Forelimb muscle (tissue), 1 donor: ENCODE results near the gene IAPP. TPM values are rescaled to one million over a fixed set of nuclear protein-coding genes. Genes with fewer than 3 reads are reported as not detected.
"Not testable (repeated sequence)": the region's sequence is repeated elsewhere in the genome, so short reads cannot be mapped to it uniquely, and the experiment has no call there.

Source experiments
- DNase-seq: peaks from one replicate; pipeline ENCODE4 v3.0.0-alpha.2; 2013; ENCODE audit warnings: low read depth
- polyA plus RNA-seq: library from polyadenylated mRNA; unstranded; fragments of 120-200 nt; gene quantifications from one replicate; pipeline ENCODE4 v1.2.1, GENCODE V29; 2013; ENCODE audit not compliant: insufficient read length

Gene IAPP
- polyA plus RNA-seq: not detected

DNA sequence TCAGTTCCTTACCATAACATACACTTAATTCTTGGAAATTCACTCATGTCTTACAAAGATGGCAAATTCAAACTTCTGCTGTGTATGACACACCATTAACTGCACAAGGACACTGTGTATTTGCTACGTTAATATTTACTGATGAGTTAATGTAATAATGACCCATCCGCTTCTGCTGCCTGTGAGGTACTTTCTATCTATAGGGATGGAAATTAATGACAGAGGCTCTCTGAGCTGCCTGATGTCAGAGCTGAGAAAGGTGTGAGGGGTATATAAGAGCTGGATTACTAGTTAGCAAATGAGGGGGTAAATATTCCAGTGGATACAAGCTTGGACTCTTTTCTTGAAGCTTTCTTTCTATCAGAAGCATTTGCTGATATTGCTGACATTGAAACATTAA is at the start of gene IAPP:
TSS of gene IAPP (plus strand) at position 301 of the 400 bp plus-strand sequence. CDS start 450 bp downstream, outside the sequence.
- DNase-seq: no peak

DNA sequence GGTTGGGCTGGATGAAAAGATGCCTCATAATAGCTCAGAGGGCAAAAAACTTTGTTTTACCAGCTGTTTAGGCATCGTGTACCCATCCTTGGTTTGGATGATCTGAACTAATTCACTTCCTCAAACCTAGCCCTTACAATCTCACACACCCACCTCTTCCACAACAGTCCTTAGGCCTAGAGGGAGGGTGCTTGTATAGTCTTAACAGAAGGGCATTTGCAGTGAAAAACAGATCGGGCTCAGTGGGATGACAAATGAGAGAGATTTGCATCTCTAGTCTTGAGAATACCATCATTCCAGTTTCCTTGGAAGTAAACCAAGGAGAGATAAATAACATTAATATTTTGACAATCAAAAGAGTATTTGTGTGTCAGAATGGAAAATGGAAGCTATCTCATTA is 49.0 kb upstream of the IAPP start:
- no peak for DNase-seq

DNA sequence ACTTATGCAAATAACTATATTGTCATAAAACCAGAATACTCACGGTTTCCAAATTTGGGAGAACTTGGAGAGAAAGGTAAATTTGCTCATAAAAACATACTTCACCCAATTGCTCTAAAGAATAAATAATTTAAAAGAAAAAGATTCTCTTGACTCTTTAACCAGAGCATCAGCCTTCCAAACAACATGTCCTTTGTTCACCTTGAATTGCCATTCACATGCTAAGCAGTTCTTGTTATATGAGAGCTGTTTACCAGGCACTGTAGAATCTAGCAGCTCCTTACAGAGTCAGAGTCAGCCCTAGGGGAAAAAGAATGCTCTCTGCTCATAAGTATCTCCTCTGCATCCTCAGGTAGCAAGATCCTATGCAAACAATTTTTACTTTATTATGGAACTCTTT is 48.2 kb upstream of the IAPP start:
- DNase-seq: no peak

DNA sequence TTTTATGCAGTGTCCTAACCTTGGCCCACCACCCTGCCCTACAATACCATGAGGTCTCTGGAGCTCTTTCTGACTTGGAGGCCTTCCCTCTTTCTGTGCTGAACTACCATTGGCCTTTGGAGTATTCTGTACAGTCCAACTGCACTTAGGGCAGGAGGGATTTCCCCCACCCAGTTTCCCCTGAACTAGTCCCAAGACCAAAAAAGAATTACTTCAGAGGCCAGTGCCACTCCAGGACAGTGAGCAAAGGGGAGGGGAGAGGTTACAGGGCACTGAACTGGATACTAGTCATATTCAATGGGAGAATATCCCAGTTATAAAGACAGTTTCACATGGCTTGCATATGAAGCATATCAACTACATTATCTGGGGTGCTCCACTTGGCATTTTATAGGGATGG is 44.1 kb upstream of the IAPP start:
- DNase-seq: no peak

DNA sequence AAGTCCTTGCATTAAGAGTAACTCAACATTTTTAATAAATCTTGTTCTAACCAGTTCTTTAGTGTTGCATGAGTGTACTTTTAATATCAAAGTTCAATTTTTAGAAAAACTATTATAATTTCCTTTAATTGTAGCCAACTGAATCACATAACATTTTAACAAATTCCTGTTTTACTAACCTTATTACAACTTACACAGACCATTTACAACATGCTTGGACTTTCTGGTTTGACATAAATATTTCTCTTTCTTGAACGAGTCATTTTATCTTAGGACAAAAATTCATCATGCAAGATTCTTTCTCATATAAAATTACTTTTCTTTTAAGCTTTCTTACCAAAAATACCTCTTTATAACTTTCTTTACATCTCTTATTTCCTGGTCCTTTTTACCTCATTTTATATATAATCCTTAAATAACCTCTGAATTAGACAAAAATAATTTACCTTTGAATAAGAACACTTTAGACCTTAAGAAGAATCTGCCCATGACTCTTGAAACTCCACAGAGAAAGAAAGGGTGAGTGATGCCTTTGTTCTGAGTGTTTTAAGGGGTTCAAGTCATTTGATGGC is 41.9 kb upstream of the IAPP start:
- no peak for DNase-seq

GRCh38 chr12:21334771-21335325 is 37.9 kb upstream of the IAPP start, which contains the start of gene SLCO1A2:
Gene SLCO1A2, minus strand, starts transcription at chr12:21334917. Its CDS starts 270 bp downstream, at chr12:21334647.
- DNase-seq: no peak

DNA sequence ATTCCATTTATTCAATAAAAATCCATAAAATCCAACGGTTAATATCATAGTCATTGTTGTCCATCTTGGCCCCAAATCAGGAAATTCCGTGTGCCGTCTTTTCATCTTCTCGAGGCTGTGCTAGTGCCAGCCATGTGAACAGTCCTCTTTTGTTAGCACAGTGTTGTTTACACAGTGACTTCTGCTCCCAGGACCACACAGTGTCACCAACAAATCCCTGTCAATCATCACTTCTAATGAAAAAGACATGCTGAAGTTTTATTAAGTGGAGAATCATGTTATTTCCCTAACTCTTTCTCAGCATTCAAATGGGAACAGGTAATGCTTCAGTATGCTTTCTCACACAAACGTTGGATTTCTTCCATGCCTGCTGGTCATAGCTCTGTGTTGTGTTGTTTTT is 36.0 kb upstream of the IAPP start:
- DNase-seq: no peak

- no peak for DNase-seq
These were observed 35.2 kb upstream of the IAPP start for GRCh38 chr12:21337453-21337852.

- DNase-seq: peak; percentile 31
These were observed 34.5 kb upstream of the IAPP start for GRCh38 chr12:21337959-21338744.

GRCh38 chr12:21339921-21340320 is 32.8 kb upstream of the IAPP start:
- DNase-seq: no peak

- DNase-seq: no peak
These were observed 32.3 kb upstream of the IAPP start for GRCh38 chr12:21340403-21340802.

GRCh38 chr12:21341769-21342168 is 30.9 kb upstream of the IAPP start:
- DNase-seq: no peak

GRCh38 chr12:21343636-21344035 is 29.1 kb upstream of the IAPP start:
- no peak for DNase-seq

DNA sequence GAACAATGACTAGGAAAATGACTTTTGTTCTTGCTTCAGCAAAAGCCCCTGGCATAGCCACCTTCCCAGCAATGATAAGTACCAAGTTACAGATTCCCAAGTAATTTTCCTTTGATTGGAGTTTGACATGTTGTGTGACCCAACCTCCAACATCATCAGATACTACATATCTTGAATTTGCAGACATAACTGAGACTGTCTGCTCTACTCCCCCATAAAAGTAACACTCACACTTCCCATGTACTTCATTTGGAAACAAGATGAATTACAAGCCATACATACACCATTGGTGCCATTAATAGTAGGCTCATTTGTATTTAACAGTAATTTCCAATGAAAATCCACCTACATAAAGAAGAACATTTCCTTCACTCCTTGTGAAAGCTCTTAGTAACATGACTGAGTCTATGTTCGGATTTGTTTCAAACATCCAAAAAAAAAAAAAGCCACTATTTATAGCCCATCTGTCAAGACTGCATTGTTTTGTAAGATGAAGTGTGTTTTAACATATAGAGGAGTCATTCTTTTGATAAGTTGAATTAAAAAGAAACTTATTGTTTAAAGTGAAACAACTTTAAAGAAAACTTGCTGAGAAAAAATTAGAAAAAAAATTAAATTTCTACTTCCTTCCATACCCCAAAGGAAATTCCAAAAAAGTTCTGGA is 26.0 kb upstream of the IAPP start:
- no peak for DNase-seq

DNA sequence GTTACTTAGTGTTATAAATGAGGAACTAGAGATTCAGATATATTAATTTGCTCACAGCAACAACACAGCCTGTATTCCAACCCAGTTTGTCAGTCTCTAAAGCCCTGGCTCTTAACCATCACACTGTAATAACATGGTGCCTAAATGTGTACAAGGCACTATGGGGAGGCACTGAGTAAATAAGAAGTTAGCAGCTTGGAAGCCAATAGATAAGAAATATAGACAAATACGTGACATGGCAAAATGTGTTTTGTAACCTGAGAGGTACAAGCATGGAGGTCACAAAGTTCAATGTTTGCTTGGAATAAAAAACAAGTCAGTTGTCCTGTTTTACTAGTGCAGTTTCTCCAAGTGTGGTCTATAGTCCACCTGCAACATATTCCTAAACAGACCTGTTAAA is 21.7 kb upstream of the IAPP start:
- no peak for DNase-seq

GRCh38 chr12:21353487-21353886 is 19.2 kb upstream of the IAPP start:
- no peak for DNase-seq

DNA sequence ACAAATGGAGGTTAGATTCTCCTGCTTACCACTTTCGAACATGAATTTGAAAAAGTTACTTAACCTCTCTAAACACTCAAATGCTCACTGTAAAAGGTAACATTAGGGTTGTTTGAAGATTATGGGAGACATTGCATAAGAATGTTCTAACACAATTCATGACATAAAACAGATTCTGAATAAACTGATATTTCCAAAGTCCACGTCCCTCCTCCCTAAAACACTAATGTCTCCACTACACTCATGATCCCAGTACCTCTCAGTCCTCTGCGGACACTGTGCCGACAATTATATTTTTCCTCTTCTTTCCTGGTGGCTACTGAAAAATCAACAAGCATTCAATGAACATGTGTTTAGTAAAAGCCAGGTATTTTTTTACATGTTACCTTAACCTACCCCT is 18.8 kb upstream of the IAPP start:
- no peak for DNase-seq

DNA sequence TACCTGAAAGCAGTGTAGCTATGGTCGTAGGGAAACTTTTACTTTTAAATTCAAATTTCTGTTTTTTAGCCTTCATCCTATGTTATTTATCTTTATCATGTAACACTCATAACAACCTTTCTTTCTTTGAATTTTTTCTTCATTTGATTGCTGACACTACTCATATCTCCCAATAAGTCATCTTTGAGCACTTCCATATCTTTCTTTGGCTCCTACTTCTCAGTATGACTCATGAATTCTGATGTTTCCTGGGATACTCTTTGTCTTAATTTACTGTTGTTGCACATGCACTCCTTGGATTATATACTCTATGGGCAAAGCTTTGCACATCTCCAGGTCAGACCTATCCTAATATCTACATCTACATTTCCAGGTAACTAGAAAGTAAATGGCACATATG is 18.1 kb upstream of the IAPP start:
- DNase-seq: no peak

GRCh38 chr12:21360632-21361031 is 12.1 kb upstream of the IAPP start:
- DNase-seq: not testable (repeated sequence)

DNA sequence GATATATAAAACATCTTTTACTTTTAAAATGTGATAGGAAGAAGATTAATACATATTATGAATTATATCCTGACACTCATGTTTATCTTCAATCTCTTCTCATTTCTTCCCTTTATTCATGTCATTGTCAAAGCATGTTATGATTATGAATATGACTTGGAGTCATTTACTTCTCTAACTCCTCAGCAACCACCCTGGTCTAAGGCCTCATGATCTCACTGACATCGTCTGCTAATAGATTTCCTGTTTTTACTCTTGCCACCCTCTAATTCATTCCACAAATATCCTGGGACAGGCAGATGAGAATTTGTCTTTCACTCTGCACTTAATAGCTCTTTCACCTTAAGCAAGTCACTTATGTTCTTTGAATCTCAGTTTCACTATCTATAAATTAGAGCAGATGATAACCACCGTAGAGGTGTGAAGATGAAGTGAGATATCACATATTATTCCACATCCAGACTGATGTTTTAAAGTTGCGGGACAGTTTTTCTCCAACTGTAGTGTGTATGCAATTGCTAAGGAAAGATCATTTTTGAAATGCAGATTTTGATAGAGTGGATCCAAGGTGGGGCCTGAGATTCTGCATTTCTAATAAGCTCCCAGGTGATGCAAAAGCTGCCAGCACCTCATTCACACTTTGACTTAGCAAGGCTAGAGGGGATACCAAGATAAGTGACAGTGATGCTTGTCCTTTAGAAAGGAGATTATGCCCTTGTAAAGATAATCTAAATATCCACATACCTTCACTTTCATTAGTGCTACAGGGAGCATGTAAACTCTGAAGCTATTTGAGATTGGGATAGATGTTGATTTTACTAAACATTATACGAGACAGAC is 3.3 kb upstream of the IAPP start:
- DNase-seq: no peak

DNA sequence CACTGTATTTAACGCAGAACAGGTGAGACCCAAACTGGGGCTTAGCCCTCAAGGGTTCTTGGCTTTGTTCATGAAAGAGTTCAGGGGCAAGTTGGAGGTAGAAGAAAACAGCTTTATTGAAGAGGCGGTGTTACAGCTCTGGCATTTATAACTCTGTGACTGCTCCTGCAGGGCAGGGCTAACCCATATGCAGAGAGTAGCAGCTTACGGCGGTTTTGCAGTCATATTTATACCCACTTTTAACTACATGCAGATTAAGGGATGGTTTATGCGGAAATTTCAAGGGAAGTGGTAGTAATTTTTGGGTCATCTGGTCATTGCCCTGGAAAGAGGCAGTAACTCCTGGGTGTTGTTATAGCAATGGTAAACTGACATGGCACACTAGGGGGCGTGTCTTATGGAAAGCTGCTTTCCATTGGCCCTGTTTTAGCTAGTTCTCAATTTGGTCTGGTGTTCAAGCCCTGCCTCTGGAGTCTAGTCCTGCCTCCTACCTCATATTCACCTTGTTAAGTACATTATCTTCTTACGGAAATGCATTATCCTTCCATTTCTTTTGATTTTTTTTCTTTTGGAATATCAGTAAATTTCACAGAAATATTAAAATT is 1.8 kb upstream of the IAPP start:
- DNase-seq: no peak
